ENCODE measurements around the gene TALDO1. TPM values are rescaled to one million over a fixed set of nuclear protein-coding genes. Genes with fewer than 3 reads are reported as not detected.

The TALDO1 gene
- total RNA-seq, 1 experiment from 2014 or later = 314 TPM

DNA sequence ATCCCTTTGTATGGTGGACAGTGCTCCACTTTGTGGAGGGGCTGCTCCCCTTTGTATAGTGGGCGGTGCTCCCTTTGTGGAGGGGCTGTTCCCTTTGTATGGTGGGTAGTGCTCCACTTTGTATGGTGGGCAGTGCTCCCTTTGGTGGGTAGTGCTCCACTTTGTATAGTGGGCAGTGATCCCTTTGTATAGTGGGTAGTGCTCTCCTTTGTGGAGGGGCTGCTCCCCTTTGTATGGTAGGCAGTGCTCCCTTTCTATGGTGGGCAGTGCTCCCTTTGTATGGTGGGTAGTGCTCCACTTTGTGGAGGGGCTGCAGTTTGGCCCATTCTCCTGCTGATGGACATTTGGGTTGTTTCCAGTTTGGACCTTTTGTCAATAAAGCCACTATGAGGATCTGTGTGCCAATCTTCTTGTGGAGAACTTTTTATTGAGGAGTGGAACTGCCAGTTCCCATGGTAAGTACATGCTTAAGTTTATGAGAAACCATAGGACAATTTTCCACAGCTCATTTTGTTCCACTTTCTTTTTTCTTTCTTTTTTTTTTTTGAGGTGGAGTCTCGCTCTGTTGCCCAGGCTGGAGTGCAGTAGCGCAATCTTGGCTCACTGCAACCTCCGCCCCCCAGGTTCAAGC lies 4.6 kb upstream of the TALDO1 start:
- TF ChIP-seq ATF3 (CRISPR knock-in tag; conservative IDR thresholded peaks at IDR 0.05) (no peak), ZNF263 (CRISPR knock-in tag; IDR thresholded peaks at IDR 0.05; ENCODE audit: low read depth) (peak; percentile 98)
- H3K9me3 Mint-ChIP-seq = no peaks in the 10 kb centered on the region
- CTCF ChIA-PET = interaction anchor here (0.8 to 3.8 kb wide), 4 partner anchors 13 to 41 kb away, joined by 3 to 37 read pairs (median 7); no protein-coding TSS in a partner anchor
- H3K36me3 Mint-ChIP-seq = no peaks in the 10 kb centered on the region; the same call in 1 of the 2 replicates
- DNase-seq (ENCODE audit: low spot score) (no peak), ATAC-seq (no peak)
- H3K4me3 Mint-ChIP-seq = no peak overlapping the region
- H3K27me3 Mint-ChIP-seq (ENCODE audit: low read depth) = no peaks in the 10 kb centered on the region
- POLR2A ChIA-PET = interaction anchor here (1.5 kb wide), 1 partner anchor 16 kb away, joined by 8 read pairs; no protein-coding TSS in a partner anchor
- no peak overlapping the region for H3K27ac Mint-ChIP-seq
- peaks cover 26% of the 10 kb centered on the region for H3K4me1 Mint-ChIP-seq

GRCh38 chr11:745428-745827 lies 1.8 kb upstream of the TALDO1 start:
- TF ChIP-seq, protein P1, sequence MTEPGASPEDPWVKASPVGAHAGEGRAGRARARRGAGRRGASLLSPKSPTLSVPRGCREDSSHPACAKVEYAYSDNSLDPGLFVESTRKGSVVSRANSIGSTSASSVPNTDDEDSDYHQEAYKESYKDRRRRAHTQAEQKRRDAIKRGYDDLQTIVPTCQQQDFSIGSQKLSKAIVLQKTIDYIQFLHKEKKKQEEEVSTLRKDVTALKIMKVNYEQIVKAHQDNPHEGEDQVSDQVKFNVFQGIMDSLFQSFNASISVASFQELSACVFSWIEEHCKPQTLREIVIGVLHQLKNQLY (CRISPR knock-in tag; IDR thresholded peaks at IDR 0.05) = no peak
- TF ChIP-seq NR3C1 (CRISPR knock-in tag; conservative IDR thresholded peaks at IDR 0.05; ENCODE audit: low read depth) (no peak), CBFB (CRISPR knock-in tag; IDR thresholded peaks at IDR 0.05; ENCODE audit: low read depth) (no peak), NFE2L1 (CRISPR knock-in tag; IDR thresholded peaks at IDR 0.05) (no peak), TP53 (CRISPR knock-in tag; IDR thresholded peaks at IDR 0.05) (no peak), ETV6 (CRISPR knock-in tag; IDR thresholded peaks at IDR 0.05) (no peak), ZNF423 (CRISPR knock-in tag; IDR thresholded peaks at IDR 0.05) (no peak), GRHL2 (CRISPR knock-in tag; IDR thresholded peaks at IDR 0.05; ENCODE audit: insufficient replicate concordance, severe bottlenecking) (no peak), RORB (CRISPR knock-in tag; IDR thresholded peaks at IDR 0.05) (no peak), SP1 (CRISPR knock-in tag; conservative IDR thresholded peaks at IDR 0.05) (no peak)
- TF ChIP-seq, protein P2, sequence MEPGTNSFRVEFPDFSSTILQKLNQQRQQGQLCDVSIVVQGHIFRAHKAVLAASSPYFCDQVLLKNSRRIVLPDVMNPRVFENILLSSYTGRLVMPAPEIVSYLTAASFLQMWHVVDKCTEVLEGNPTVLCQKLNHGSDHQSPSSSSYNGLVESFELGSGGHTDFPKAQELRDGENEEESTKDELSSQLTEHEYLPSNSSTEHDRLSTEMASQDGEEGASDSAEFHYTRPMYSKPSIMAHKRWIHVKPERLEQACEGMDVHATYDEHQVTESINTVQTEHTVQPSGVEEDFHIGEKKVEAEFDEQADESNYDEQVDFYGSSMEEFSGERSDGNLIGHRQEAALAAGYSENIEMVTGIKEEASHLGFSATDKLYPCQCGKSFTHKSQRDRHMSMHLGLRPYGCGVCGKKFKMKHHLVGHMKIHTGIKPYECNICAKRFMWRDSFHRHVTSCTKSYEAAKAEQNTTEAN (CRISPR knock-in tag; IDR thresholded peaks at IDR 0.05) = no peak
- TF ChIP-seq, protein P3, sequence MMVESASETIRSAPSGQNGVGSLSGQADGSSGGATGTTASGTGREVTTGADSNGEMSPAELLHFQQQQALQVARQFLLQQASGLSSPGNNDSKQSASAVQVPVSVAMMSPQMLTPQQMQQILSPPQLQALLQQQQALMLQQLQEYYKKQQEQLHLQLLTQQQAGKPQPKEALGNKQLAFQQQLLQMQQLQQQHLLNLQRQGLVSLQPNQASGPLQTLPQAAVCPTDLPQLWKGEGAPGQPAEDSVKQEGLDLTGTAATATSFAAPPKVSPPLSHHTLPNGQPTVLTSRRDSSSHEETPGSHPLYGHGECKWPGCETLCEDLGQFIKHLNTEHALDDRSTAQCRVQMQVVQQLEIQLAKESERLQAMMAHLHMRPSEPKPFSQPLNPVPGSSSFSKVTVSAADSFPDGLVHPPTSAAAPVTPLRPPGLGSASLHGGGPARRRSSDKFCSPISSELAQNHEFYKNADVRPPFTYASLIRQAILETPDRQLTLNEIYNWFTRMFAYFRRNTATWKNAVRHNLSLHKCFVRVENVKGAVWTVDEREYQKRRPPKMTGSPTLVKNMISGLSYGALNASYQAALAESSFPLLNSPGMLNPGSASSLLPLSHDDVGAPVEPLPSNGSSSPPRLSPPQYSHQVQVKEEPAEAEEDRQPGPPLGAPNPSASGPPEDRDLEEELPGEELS (CRISPR knock-in tag; IDR thresholded peaks at IDR 0.05) = no peak
- POLR2A ChIA-PET = interaction anchor here (1.5 to 1.8 kb wide), 2 partner anchors 10 to 19 kb away, joined by 4 to 6 read pairs; no protein-coding TSS in a partner anchor
- no peak for DNase-seq (ENCODE audit: low spot score)
- CTCF ChIA-PET = interaction anchor here (0.6 to 3.8 kb wide), 7 partner anchors 12 to 191 kb away, joined by 3 to 37 read pairs (median 3); no protein-coding TSS in a partner anchor
- H3K36me3 Mint-ChIP-seq = peaks cover 3% of the 10 kb centered on the region; the same call in 1 of the 2 replicates
- peaks cover 38% of the 10 kb centered on the region for H3K4me1 Mint-ChIP-seq
- no peaks in the 10 kb centered on the region for H3K9me3 Mint-ChIP-seq
- H3K4me3 Mint-ChIP-seq = peak overlapping the region; percentile 80; the same call in 1 of the 2 replicates
- no peak for ATAC-seq
- no peaks in the 10 kb centered on the region for H3K27me3 Mint-ChIP-seq (ENCODE audit: low read depth)
- H3K27ac Mint-ChIP-seq = peak overlapping the region; percentile 74

DNA sequence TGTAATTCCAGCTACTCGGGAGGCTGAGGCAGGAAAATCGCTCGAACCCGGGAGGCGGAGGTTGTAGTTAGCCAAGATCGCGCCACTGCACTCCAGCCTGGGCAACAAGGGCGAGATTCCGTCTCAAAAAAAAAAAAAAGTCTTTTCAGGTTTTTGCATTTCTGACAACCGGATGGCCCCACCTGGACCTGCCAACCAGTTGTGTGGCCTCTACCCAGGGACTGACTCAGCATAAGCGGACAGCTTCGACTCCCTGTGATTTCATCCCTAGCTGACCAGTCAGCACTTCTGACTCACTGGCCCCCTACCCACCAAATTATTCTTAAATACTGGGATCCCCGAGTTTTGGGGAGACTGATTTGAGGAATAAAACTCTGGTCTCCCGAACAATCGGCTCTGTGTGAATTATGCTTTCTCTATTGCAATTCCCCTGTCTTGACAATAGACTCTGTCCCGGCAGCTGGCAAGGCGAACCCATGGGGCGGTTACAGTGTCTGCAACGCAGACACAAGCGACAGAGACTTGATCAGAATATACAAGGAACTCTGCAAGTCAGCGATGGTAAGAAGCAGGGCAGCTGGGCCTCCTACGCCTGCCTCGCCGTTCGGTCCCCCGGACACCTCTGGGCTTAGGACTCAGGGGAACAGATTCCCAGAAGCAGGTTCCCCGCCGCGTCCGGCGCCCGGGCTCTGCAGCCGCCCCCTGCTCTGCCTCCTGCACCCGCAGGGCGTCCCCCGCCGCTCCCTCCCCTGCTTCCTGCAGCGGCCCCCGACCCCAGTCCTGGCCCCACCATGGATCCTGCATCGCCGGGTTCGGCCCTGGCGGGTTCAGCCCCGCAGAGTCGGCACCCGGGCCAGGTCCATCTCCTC lies 741 bp upstream of the TALDO1 start:
- POLR2A ChIA-PET = interaction anchor here (0.6 to 1.8 kb wide), 6 partner anchors 7 to 98 kb away, joined by 3 to 6 read pairs (median 4); no protein-coding TSS in a partner anchor
- DNase-seq (ENCODE audit: low spot score) (peak; percentile 57), ATAC-seq (peak; percentile 21)
- Mint-ChIP-seq H3K27ac (peak overlapping the region; percentile 96), H3K4me3 (peak overlapping the region; percentile 80), H3K36me3 (peaks cover 7% of the 10 kb centered on the region), H3K4me1 (peaks cover 38% of the 10 kb centered on the region), H3K27me3 (ENCODE audit: low read depth) (no peaks in the 10 kb centered on the region), H3K9me3 (no peaks in the 10 kb centered on the region)
- CTCF ChIA-PET = interaction anchor here (0.7 to 2.3 kb wide), 7 partner anchors 8 to 80 kb away, joined by 3 to 30 read pairs (median 6); no protein-coding TSS in a partner anchor
- TF ChIP-seq ZNF396 (CRISPR knock-in tag; IDR thresholded peaks at IDR 0.05; ENCODE audit: borderline replicate concordance) (no peak), TP53 (CRISPR knock-in tag; IDR thresholded peaks at IDR 0.05) (no peak), IRF1 (CRISPR knock-in tag; IDR thresholded peaks at IDR 0.05) (no peak), NFYB (CRISPR knock-in tag; conservative IDR thresholded peaks at IDR 0.05; ENCODE audit: low read depth) (no peak)
- TF ChIP-seq, protein P4, sequence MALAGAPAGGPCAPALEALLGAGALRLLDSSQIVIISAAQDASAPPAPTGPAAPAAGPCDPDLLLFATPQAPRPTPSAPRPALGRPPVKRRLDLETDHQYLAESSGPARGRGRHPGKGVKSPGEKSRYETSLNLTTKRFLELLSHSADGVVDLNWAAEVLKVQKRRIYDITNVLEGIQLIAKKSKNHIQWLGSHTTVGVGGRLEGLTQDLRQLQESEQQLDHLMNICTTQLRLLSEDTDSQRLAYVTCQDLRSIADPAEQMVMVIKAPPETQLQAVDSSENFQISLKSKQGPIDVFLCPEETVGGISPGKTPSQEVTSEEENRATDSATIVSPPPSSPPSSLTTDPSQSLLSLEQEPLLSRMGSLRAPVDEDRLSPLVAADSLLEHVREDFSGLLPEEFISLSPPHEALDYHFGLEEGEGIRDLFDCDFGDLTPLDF (CRISPR knock-in tag; IDR thresholded peaks at IDR 0.05) = no peak

All from WTC11 (cell line).